HG03280 (cell line): Measurements from ENCODE around the gene TMEM88.

Source experiments
- ATAC-seq: cut with Tn5 transposase; IDR thresholded peaks from one replicate; pipeline ENCODE4 v1.9.1; 2021; ENCODE audit warnings: mild to moderate bottlenecking, moderate library complexity; ENCODE audit not compliant: unreplicated experiment

Gene TMEM88

GRCh38 chr17:7832431-7832830, 22.4 kb upstream of the TMEM88 start:
- no peak for ATAC-seq

- ATAC-seq, result no peak
Observed at GRCh38 chr17:7833011-7833794, 21.7 kb upstream of the TMEM88 start.

GRCh38 chr17:7833795-7834541, 20.9 kb upstream of the TMEM88 start, which contains the start of gene KDM6B:
TSS of gene KDM6B (plus strand) at chr17:7834217. CDS start at chr17:7845555, 11,338 bp downstream.
- peak; percentile 44 for ATAC-seq

- no peak for ATAC-seq
Observed at GRCh38 chr17:7834542-7834956, 20.3 kb upstream of the TMEM88 start.

GRCh38 chr17:7834957-7835813, 19.7 kb upstream of the TMEM88 start:
- ATAC-seq, result peak; percentile 51

GRCh38 chr17:7835814-7836595, 18.9 kb upstream of the TMEM88 start:
- peak; percentile 34 for ATAC-seq

- ATAC-seq, result peak; percentile 16
Observed at GRCh38 chr17:7836596-7837407, 18.1 kb upstream of the TMEM88 start.

GRCh38 chr17:7837408-7838088, 17.3 kb upstream of the TMEM88 start:
- no peak for ATAC-seq

- no peak for ATAC-seq
Observed at GRCh38 chr17:7838090-7839075, 16.5 kb upstream of the TMEM88 start.

GRCh38 chr17:7839190-7839875, 15.5 kb upstream of the TMEM88 start:
- no peak for ATAC-seq

- ATAC-seq, result no peak
Observed at GRCh38 chr17:7839876-7840261, 15.0 kb upstream of the TMEM88 start.

- ATAC-seq, result no peak
Observed at GRCh38 chr17:7840441-7840840, 14.4 kb upstream of the TMEM88 start.

- no peak for ATAC-seq
Observed at GRCh38 chr17:7840875-7841274, 14.0 kb upstream of the TMEM88 start.

GRCh38 chr17:7841396-7841914, 13.4 kb upstream of the TMEM88 start:
- peak; percentile 5 for ATAC-seq

GRCh38 chr17:7841915-7842379, 12.9 kb upstream of the TMEM88 start:
- ATAC-seq, result peak; percentile 24

GRCh38 chr17:7842380-7843256, 12.2 kb upstream of the TMEM88 start:
- peak; percentile 28 for ATAC-seq
